H4 (cell line): Measurements from ENCODE around the gene ARHGAP12. TPM values are rescaled to one million over a fixed set of nuclear protein-coding genes. Genes with fewer than 3 reads are reported as not detected.
"Not testable (repeated sequence)": the region's sequence is repeated elsewhere in the genome, so short reads cannot be mapped to it uniquely, and the experiment has no call there.

ENCODE experiments used
- DNase-seq: peaks from one replicate; pipeline ENCODE4 v3.0.0-alpha.2; 2015; ENCODE audit warnings: low spot score
- total RNA-seq: library from RNA; depleted of rRNA; stranded (reverse); fragments of >200 nt; shearing (Covaris generic); gene quantifications from 2 replicates; pipeline ENCODE4 v1.2.3, GENCODE V29; 2014

The ARHGAP12 gene
- total RNA-seq, 1 experiment from 2014 or later, result 18.7 TPM

- DNase-seq, result no peak
Observed at GRCh38 chr10:31924833-31925232, 3.8 kb downstream of the ARHGAP12 start.

DNA sequence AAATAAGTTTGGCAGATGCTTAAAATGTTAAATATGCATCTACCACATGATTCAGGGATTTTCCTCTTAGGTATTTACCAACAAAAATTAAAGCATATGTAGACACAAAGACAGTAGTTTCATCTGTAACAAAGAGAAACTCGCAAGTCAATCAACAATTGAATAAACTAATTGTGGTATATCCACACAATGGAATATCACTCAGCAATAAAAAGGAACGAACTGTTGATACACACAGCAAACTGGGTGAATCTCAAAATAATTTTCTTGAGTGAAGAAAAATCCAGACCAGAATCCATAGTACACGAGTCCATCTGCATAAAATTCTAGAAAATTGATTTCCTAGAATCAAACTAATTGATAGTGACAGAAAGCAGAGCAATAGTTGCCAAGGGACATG lies 5.2 kb downstream of the ARHGAP12 start:
- no peak for DNase-seq

- no peak for DNase-seq
Observed at GRCh38 chr10:31921031-31921430, 7.6 kb downstream of the ARHGAP12 start.

GRCh38 chr10:31920538-31920937 lies 8.1 kb downstream of the ARHGAP12 start:
- DNase-seq, result no peak

DNA sequence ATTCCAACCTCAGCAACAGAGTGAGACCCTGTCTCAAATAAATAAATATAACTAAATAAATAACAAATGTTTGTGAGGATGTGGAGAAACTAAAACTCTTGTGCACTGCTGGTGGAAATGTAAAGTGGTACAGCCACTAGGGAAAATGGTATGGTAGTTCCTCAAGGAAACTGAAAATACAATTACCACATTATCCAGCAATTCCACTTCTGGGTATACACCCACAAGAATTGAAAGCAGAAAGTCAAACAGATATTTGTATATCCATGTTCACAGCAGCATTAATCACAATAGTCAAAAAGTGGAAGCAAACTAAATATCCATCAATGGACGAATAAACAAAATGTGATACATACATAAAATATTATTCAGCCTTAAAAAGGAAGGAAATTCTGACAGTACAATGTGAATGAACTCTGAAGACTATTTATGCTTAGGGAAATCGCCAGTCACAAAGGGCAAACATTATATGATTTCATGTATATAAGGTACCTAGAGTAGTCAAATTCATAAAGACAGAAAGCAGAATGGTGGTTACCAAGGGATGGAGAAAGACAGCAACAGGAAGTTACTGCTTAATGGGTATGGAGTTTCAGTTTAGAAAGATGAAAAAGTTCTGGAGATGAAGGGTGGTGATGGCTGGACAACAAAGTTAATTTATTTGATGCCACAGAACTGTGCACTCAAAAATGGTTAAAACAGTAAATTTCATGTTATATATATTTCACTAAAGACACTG lies 9.8 kb downstream of the ARHGAP12 start:
- no peak for DNase-seq

DNA sequence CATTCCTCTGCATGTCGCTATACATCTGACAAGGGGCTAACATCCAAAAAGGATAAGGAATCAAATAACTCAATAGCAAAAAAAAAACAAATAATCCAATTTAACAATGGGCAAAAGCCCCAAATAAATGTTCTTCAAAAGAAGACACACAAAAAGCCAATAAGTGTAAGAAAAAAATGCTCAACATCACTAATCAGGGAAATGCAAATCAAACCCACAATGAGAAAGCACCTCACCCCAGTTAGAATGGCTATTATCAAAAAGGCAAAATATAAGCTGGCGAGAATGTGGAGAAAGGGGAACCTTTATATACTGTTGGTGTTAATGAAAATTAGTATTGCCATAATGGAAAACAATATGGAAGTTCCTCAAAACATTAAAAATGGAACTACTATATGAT lies 14.3 kb downstream of the ARHGAP12 start:
- DNase-seq, result no peak

DNA sequence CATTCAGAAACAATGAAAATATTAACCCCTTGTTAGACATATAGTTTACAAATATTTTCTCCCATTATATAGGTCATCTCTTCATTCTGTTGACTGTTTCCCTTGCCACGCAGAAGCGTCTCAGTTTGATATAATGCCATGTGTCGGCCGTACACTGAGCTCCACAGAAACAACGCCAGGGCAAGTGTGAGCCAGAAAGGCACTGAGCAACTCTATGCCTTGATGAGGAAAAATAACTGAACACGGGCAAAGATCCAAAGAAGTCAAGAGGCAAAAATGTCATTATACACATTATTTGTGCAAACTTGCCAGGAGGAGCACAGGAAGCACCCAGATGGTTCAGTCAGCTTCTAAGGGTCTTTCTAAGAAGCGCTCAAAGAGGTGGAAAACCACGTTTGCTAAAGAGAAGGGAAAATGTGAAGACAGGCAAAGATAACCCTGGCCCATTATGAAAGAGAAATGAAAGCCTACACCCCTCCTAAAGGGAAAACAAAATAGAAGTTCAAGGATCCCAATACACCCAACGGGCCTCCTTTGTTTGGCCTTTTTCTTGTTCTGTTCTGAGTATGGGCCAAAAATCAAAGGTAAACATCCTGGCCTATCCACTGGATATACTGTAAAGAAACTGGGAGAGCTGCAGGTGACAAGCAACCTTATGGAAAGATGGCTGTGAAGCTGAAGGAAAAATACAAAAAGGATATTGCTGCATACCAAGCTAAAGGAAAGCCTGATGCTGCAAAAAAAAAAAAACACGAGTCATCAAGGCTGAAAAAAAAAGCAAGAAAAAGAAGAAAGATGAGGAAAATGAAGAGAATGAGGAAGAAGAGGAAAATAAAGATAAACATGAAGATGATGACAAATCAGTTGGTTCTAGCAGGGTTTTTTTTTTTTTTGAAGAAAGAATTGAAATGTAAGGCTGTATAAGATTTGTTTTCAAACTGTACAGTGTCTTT lies 15.5 kb downstream of the ARHGAP12 start:
- no peak for DNase-seq

DNA sequence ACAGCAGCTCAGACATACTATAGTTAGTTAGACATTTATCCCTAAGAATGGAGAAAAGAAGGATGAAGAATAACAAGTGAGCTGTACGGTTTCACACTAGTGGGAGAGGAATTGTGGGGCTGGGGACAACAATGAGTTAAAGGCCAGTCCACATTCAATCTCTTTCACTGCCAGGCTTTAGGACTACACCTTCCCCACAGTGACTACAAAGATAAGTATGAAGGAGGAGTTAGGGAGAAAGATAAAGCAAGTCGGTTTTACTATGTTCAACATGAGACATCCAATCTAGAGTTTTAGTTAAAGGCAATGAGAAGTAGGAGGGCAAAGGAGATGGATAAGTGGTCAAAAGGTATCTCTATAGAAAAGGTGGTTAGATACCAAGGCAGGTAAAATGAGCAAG lies 16.3 kb downstream of the ARHGAP12 start:
- no peak for DNase-seq

DNA sequence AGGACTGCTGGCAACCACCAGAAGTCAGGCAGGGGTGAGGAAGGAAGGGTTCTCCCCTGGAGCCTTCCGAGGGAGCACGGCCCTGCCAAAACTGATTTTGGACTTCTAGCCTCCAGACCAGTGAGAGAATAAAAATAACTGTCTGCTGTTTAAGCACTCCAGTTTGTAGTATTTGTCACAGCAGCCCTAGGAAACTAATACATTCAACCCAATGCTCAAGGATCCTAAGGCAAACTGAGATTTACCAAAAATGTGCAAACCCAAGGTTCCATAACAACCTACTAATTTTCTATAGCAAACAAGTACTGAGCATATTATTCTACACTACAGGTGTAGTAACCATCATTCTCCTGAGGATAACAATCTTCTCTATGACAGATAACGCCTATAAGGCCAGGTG lies 18.6 kb downstream of the ARHGAP12 start:
- DNase-seq, result no peak

GRCh38 chr10:31908157-31908556 lies 20.5 kb downstream of the ARHGAP12 start:
- DNase-seq, result no peak

GRCh38 chr10:31906039-31906438 lies 22.6 kb downstream of the ARHGAP12 start:
- no peak for DNase-seq

GRCh38 chr10:31905586-31905985 lies 23.0 kb downstream of the ARHGAP12 start:
- DNase-seq, result no peak

DNA sequence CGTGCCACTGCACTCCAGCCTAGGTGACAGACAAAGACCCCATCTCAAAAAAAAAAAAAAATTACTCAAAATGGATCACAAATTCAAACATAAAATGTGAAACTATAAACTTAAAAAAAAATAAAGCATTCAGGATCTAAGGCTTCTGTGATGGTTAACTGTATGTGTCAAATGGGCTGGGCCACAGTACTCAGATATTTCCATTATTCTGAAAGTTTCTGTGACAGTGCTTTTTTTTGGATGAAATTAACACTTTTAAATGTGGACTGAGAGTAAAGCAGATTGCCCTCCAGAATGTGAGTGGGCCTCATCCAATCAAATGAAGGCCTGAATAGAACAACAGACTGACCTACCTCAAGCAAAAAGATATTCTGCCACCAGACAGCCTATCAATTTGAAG lies 26.0 kb downstream of the ARHGAP12 start:
- no peak for DNase-seq

GRCh38 chr10:31897506-31897905 lies 31.1 kb downstream of the ARHGAP12 start:
- DNase-seq, result no peak

- DNase-seq, result no peak
Observed at GRCh38 chr10:31896968-31897384, 31.7 kb downstream of the ARHGAP12 start.

GRCh38 chr10:31895722-31896121 lies 32.9 kb downstream of the ARHGAP12 start:
- not testable (repeated sequence) for DNase-seq

DNA sequence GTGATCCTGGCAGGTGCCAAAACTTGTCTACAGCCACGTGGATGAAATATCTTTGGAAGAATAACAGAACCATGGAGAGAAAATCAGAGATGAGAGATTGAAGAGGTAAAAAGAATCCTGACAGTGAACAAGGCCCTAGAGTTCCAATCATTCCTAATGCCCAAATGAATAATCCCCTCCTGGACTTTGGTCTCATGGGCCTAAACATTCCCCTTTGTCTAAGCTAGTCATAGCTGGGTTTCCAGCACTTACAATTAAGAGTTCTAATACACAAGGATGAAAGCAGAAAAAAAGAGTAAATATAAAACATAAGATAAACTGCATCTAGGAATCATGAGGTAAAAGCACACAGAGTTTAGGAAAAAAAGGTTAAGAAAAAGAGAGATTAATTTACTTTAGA lies 40.2 kb downstream of the ARHGAP12 start:
- no peak for DNase-seq

DNA sequence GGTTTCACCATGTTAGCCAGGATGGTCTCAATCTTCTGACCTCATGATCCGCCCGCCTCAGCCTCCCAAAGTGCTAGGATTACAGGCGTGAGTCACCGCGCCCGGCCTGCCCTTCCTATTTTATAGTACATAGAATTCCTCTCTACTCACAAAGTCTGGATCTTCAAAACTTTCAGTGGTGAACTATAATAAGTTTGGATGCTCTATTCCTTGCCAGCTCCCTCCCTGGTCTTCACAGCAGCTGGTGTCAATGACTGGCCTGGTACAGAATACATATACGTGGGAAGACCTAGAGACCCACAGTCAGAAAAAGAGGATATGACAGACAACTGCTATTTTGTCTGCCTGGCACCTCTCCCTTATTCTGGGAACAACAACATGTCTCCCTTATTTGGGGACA lies 40.8 kb downstream of the ARHGAP12 start:
- no peak for DNase-seq

DNA sequence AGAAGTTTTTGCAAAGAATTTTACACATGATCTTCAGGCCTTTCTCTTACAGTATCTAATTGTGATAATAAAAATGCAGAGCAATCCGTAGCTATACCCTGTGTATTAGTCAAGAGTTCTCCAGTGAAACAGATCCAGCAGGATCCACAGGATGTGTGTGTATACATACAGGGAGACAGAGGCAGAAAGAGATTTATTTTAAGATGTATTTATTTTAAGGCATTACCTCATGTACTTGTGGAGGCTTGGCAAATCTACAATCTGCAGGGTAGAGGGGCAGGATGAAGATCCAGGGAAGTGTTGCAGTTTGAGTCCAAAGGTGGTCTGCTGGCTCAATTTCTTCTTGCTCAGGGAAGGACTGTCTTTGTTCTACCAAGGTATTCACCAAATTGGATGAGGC lies 41.7 kb downstream of the ARHGAP12 start:
- no peak for DNase-seq

GRCh38 chr10:31885971-31886370 lies 42.7 kb downstream of the ARHGAP12 start:
- DNase-seq, result no peak

GRCh38 chr10:31884386-31884785 lies 44.2 kb downstream of the ARHGAP12 start:
- DNase-seq, result no peak

DNA sequence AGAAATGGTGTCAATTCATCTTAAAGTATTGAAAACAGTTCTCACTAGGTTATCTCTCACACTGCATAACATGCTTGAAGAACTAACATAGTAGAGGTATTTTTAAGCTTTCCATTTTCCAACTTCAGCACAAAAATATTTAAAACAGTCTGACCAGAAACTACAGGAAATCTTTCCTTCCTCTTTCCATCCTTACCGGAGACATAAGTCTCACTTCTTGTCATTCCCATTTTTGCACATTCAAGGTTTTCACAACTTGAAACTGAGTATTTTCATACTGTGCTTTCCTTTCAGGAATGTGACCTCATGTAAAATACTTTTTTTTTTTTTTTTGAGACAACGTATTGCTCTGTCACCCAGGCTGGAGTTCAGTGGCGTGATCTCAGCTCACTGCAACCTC lies 45.2 kb downstream of the ARHGAP12 start:
- DNase-seq, result no peak

GRCh38 chr10:31878486-31878885 lies 50.1 kb downstream of the ARHGAP12 start:
- no peak for DNase-seq
